Ovary (tissue), 9 donors: ENCODE results near the gene NDST3. TPM values are rescaled to one million over a fixed set of nuclear protein-coding genes. Genes with fewer than 3 reads are reported as not detected.

Experiments used
- DNase-seq, 5 donors: peaks; one replicate each; pipeline ENCODE4 v3.0.0-alpha.2; 2019 to 2020
- H3K27ac ChIP-seq, 2 donors: fragments of 200-600 bp; one replicate each; pipeline versions ENCODE4 v1.5.1 to v1.8.0; 2019 to 2022
- H3K27me3 ChIP-seq: fragments of 200-600 bp; one replicate; pipeline ENCODE4 v1.8.0; 2022
- H3K36me3 ChIP-seq: fragments of 200-600 bp; sonication (generic); one replicate; pipeline ENCODE4 v1.5.1; 2019
- H3K4me1 ChIP-seq: one replicate; pipeline ENCODE4 v1.8.1; 2013; ENCODE audit warnings: mild to moderate bottlenecking, moderate library complexity; ENCODE audit not compliant: insufficient read depth
- H3K4me3 ChIP-seq: fragments of 200-600 bp; sonication (generic); one replicate; pipeline ENCODE4 v1.5.1; 2017
- H3K9me3 ChIP-seq, 2 donors: fragments of 200-600 bp in 1 of 2; sonication (generic) in 1 of 2; one replicate each; pipeline versions ENCODE4 v1.5.1 to v1.8.1; 2013 to 2019; ENCODE audit warnings: mild to moderate bottlenecking in 1 of 2, moderate library complexity in 1 of 2
- CTCF ChIP-seq, 3 donors: fragments of 450-650 bp in 2 of 3; fragments of 200-600 bp in 1 of 3; IDR thresholded peaks; one replicate each; pipeline versions ENCODE4 v1.5.1 to v1.8.0; 2016 to 2022; ENCODE audit warnings: antibody characterized with exemption in 3 of 3, mild to moderate bottlenecking in 1 of 3
- EP300 ChIP-seq: sonication (generic); formaldehyde crosslinking; IDR thresholded peaks from one replicate; pipeline ENCODE4 v1.6.1; 2017; ENCODE audit warnings: antibody characterized with exemption
- POLR2A ChIP-seq: fragments of 450-650 bp; IDR thresholded peaks from one replicate; pipeline ENCODE4 v1.6.1; 2017; ENCODE audit warnings: antibody characterized with exemption, mild to moderate bottlenecking, moderate library complexity
- WGBS, 3 donors: extraction: QIAGEN DNeasy Blood & Tissue Kit in 1 of 3; methylation state at CpG; one replicate each; pipeline versions ENCODE4 v1.1.5 to v1.1.7; 2013 to 2017; 5-methylcytosine and 5-hydroxymethylcytosine counted together
- intact Hi-C, 4 donors: fragments of 100-400 bp; cut with DNase I; formaldehyde crosslinking; loops; one replicate each; pipeline versions ENCODE4 v1.11.0 to v1.15.1; 2022 to 2023
- polyA plus RNA-seq, 2 donors: library from polyadenylated mRNA; stranded (reverse); fragments of 200-250 nt in 1 of 2; fragments of 350-450 nt in 1 of 2; fragmentation: Illumina TruSeq in 1 of 2; extraction: RNeasy Lipid Tissue Mini Kit (QIAGEN cat#74804) in 1 of 2; gene quantifications; one replicate each; pipeline ENCODE4 v1.2.3, GENCODE V29; 2013 to 2014
- total RNA-seq, 7 donors: library from RNA; depleted of rRNA in 2 of 7; stranded (reverse); fragments of >200 nt in 2 of 7; fragmentation: NEBNext Ultra II Directional in 3 of 7; extraction: Animal tissue kit (Norgen Biotek cat#: 25700) in 3 of 7; gene quantifications; one replicate each; pipeline versions ENCODE4 v1.1.0 to v1.2.4, GENCODE V29; 2016 to 2023
- donor health status: DM: no; HTN: no; CAD: no; lungs with moderate emphysema.
- donor health status: DM: no; HTN: no; CAD: no.
- donor health status: Bipolar disorder and iron deficiency.
- donor health status: DM: yes; HTN: yes; CAD: no.
- donor health status: DM: no; HTN: no; CAD: no.
- donor health status: DM: yes; HTN: yes; CAD: no.

The NDST3 gene
- total and polyA plus RNA-seq, 9 donors, result 0.02 to 2.4 (median 0.07) TPM; not detected in 2

- Histone ChIP-seq H3K36me3 (no peaks in the 10 kb centered on the region), H3K9me3 (no peaks in the 10 kb centered on the region), H3K4me1 (peaks cover 3% of the 10 kb centered on the region), H3K27me3 (no peaks in the 10 kb centered on the region), H3K4me3 (no peak overlapping the region), H3K27ac (no peak overlapping the region)
- intact Hi-C loops, result no loop called here
- no peak for DNase-seq
- TF ChIP-seq EP300, result no peak
- WGBS, 3 donors, result 97 to 100% (median 98%) methylated on average over 4 of the region's 4 CpGs
Observed at GRCh38 chr4:118285931-118286330, 251.6 kb downstream of the NDST3 start.

DNA sequence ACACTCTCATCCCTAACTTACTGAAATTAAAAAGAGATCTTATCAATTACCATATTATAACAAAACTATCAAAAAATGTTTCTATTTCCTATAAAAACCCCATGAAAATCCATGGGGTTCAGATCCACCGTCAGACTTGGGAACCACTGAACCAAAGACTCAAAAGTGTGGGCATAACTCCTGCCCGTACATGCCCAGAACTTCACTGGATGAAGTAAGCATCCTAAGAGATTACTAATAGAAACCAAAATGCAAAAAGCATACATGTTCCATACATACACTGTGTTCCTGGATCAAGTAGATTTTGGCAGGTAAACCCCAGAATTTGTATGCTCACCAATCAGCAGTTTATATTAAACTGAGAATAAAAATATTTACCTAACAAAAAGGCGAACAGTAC lies 252.4 kb downstream of the NDST3 start:
- intact Hi-C loops, result no loop called here
- Histone ChIP-seq H3K27ac (no peak overlapping the region), H3K36me3 (no peaks in the 10 kb centered on the region), H3K4me3 (no peak overlapping the region), H3K9me3 (no peaks in the 10 kb centered on the region), H3K27me3 (no peaks in the 10 kb centered on the region), H3K4me1 (peaks cover 3% of the 10 kb centered on the region)
- TF ChIP-seq POLR2A (no peak), CTCF (IDR thresholded peaks at IDR 0.05) (no peak), EP300 (no peak)
- WGBS, 3 donors, result 95 to 97% (median 96%) methylated on average over 3 of the region's 3 CpGs
- no peak for DNase-seq

- H3K4me1 ChIP-seq, result no peaks in the 10 kb centered on the region
- H3K27ac ChIP-seq, result no peak overlapping the region
- TF ChIP-seq POLR2A, result no peak
- no peak for TF ChIP-seq EP300
- no peak for TF ChIP-seq CTCF (IDR thresholded peaks at IDR 0.05)
- no peaks in the 10 kb centered on the region for H3K27me3 ChIP-seq
- no peaks in the 10 kb centered on the region for H3K36me3 ChIP-seq
- no peak for DNase-seq
- WGBS, 3 donors, result 23 to 55% (median 37%) methylated on average over 2 of the region's 2 CpGs
- intact Hi-C loops, result no loop called here
- no peak overlapping the region for H3K4me3 ChIP-seq
- H3K9me3 ChIP-seq, result no peaks in the 10 kb centered on the region
Observed at GRCh38 chr4:118287711-118288451, 253.6 kb downstream of the NDST3 start.

DNA sequence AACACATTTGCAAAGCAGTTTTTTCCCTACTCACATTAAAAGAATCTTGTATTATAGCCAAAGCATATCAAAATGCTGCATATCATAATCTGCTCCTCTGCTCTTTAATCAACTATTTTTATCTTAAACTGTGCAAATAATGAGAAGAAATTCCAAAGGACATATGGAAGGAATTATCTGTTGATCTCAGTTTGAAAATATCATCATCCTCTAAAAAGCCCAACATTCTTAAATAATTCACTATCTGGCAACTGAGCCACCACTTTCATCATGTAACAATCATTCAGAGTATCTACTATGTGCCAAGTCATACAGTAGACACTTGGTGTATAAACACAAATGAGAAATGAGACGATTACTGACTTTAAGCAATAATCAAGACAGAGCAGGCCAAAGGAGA lies 255.5 kb downstream of the NDST3 start:
- intact Hi-C loops, result no loop called here
- Histone ChIP-seq H3K4me3 (no peak overlapping the region), H3K27ac (no peak overlapping the region), H3K27me3 (no peaks in the 10 kb centered on the region), H3K4me1 (no peaks in the 10 kb centered on the region), H3K36me3 (no peaks in the 10 kb centered on the region), H3K9me3 (no peaks in the 10 kb centered on the region)
- DNase-seq, result no peak
- 29 to 38% (median 36%) methylated on average over 1 of the region's 1 CpG for WGBS, 3 donors
- TF ChIP-seq CTCF (IDR thresholded peaks at IDR 0.05) (no peak), EP300 (no peak), POLR2A (no peak)

GRCh38 chr4:118290951-118291350 lies 256.7 kb downstream of the NDST3 start:
- no peaks in the 10 kb centered on the region for H3K36me3 ChIP-seq
- intact Hi-C loops, result no loop called here
- no peak overlapping the region for H3K27ac ChIP-seq
- H3K4me3 ChIP-seq, result no peak overlapping the region
- no peaks in the 10 kb centered on the region for H3K4me1 ChIP-seq
- no peaks in the 10 kb centered on the region for H3K9me3 ChIP-seq
- no peak for DNase-seq
- no peaks in the 10 kb centered on the region for H3K27me3 ChIP-seq
- TF ChIP-seq EP300 (no peak), CTCF (IDR thresholded peaks at IDR 0.05) (no peak), POLR2A (no peak)
- 70 to 77% (median 76%) methylated on average over 2 of the region's 2 CpGs for WGBS, 3 donors
